Hepatocyte (in vitro differentiated cells): Measurements from ENCODE around the gene CEP68. TPM values are rescaled to one million over a fixed set of nuclear protein-coding genes. Genes with fewer than 3 reads are reported as not detected.
"Not testable (repeated sequence)": the region's sequence is repeated elsewhere in the genome, so short reads cannot be mapped to it uniquely, and the experiment has no call there.

ENCODE experiments used
- DNase-seq: peaks from one replicate; pipeline ENCODE4 v3.0.0-alpha.2; 2016; ENCODE audit warnings: low spot score
- H2AFZ ChIP-seq: fragments of 200-600 bp; sonication (generic); 2 replicates; pipeline ENCODE4 v1.6.0; 2016; ENCODE audit warnings: antibody characterized with exemption, mild to moderate bottlenecking
- H3K27ac ChIP-seq: fragments of 200-600 bp; sonication (generic); 2 replicates; pipeline ENCODE4 v1.5.1; 2016; ENCODE audit warnings: mild to moderate bottlenecking
- H3K27me3 ChIP-seq: fragments of 200-600 bp; sonication (generic); 2 replicates; pipeline ENCODE4 v1.6.1; 2016
- H3K36me3 ChIP-seq: fragments of 200-600 bp; sonication (generic); replicated peaks from 2 replicates; pipeline ENCODE4 v1.5.1; 2016; ENCODE audit warnings: low read depth; ENCODE audit not compliant: insufficient read depth
- H3K4me1 ChIP-seq: fragments of 200-600 bp; sonication (generic); 2 replicates; pipeline ENCODE4 v1.5.1; 2016; ENCODE audit warnings: mild to moderate bottlenecking, moderate library complexity; ENCODE audit not compliant: insufficient read depth
- H3K4me2 ChIP-seq: fragments of 200-600 bp; sonication (generic); 2 replicates; pipeline ENCODE4 v1.6.0; 2016
- H3K4me3 ChIP-seq: fragments of 200-600 bp; sonication (generic); 2 replicates; pipeline ENCODE4 v1.5.1; 2016; ENCODE audit warnings: mild to moderate bottlenecking
- H3K79me2 ChIP-seq: fragments of 200-600 bp; sonication (generic); 2 replicates; pipeline ENCODE4 v1.6.0; 2017; ENCODE audit warnings: mild to moderate bottlenecking
- H3K9me2 ChIP-seq: fragments of 200-600 bp; sonication (generic); replicated peaks from 2 replicates; pipeline ENCODE4 v1.6.0; 2017; ENCODE audit warnings: mild to moderate bottlenecking; ENCODE audit not compliant: insufficient read depth
- H3K9me3 ChIP-seq: fragments of 200-600 bp; sonication (generic); 2 replicates; pipeline ENCODE4 v1.5.1; 2016; ENCODE audit warnings: low read depth, mild to moderate bottlenecking
- H4K20me1 ChIP-seq: fragments of 200-600 bp; sonication (generic); 2 replicates; pipeline ENCODE4 v1.6.0; 2016; ENCODE audit warnings: mild to moderate bottlenecking; ENCODE audit not compliant: insufficient read depth, poor library complexity, severe bottlenecking
- CTCF ChIP-seq: fragments of 200-600 bp; sonication (generic); IDR thresholded peaks from 2 replicates; pipeline ENCODE4 v1.5.1; 2016; ENCODE audit warnings: antibody characterized with exemption, mild to moderate bottlenecking; ENCODE audit not compliant: poor library complexity
- EZH2 ChIP-seq: fragments of 200-600 bp; sonication (generic); IDR thresholded peaks from 2 replicates; pipeline ENCODE4 v1.6.1; 2016; ENCODE audit warnings: antibody characterized with exemption, mild to moderate bottlenecking, borderline replicate concordance
- EZH2phosphoT487 ChIP-seq: fragments of 200-600 bp; sonication (generic); IDR thresholded peaks from one replicate; pipeline ENCODE4 v1.6.1; 2018; ENCODE audit warnings: antibody characterized with exemption, mild to moderate bottlenecking, low read depth, moderate library complexity; ENCODE audit not compliant: unreplicated experiment, severe bottlenecking
- WGBS: methylation state at CpG from one replicate; pipeline ENCODE4 v1.1.6; 2016; ENCODE audit warnings: low lambda C conversion rate; ENCODE audit errors: missing lambda C conversion rate; 5-methylcytosine and 5-hydroxymethylcytosine counted together
- polyA plus RNA-seq: library from polyadenylated mRNA; unstranded; fragments of >200 nt; fragmentation: Nextera tagmentation; extraction: Ambion mirVana; gene quantifications from 2 replicates; pipeline ENCODE4 v1.2.1, GENCODE V29; 2016
- total RNA-seq: library from RNA; depleted of rRNA; stranded (reverse); fragments of >200 nt; gene quantifications from 2 replicates; pipeline ENCODE4 v1.2.3, GENCODE V29; 2014

CEP68 gene
- total and polyA plus RNA-seq, 2 experiments from 2014 or later: 8.2 to 9.4 TPM

GRCh38 chr2:65130664-65131175 lies 74.5 kb downstream of the CEP68 start:
- H3K4me1 ChIP-seq: peaks cover 15% of the 10 kb centered on the region
- peak overlapping the region; percentile 23 for H3K4me3 ChIP-seq
- H3K36me3 ChIP-seq: no peaks in the 10 kb centered on the region
- H3K79me2 ChIP-seq: peaks cover 41% of the 10 kb centered on the region
- DNase-seq: no peak
- WGBS: 15% methylated on average over 16 of the region's 19 CpGs
- H4K20me1 ChIP-seq: peaks cover 35% of the 10 kb centered on the region
- no peaks in the 10 kb centered on the region for H3K9me3 ChIP-seq
- no peaks in the 10 kb centered on the region for H3K27me3 ChIP-seq
- TF ChIP-seq EZH2: no peak
- H3K27ac ChIP-seq: peak overlapping the region; percentile 90
- no peaks in the 10 kb centered on the region for H3K9me2 ChIP-seq
- H3K4me2 ChIP-seq: peak overlapping the region; percentile 70
- H2AFZ ChIP-seq: peak overlapping the region; percentile 69

GRCh38 chr2:65132930-65133329 lies 76.7 kb downstream of the CEP68 start:
- H3K27ac ChIP-seq, H3K4me1 ChIP-seq, H3K4me3 ChIP-seq, H3K36me3 ChIP-seq, H3K9me3 ChIP-seq, H2AFZ ChIP-seq, H3K9me2 ChIP-seq, H3K4me2 ChIP-seq, H3K27me3 ChIP-seq, DNase-seq: not testable (repeated sequence)
- H3K79me2 ChIP-seq: peaks cover 19% of the 10 kb centered on the region
- 94% methylated on average over 15 of the region's 15 CpGs for WGBS
- peaks cover 13% of the 10 kb centered on the region for H4K20me1 ChIP-seq

- H3K4me1 ChIP-seq: peaks cover 10% of the 10 kb centered on the region
- H3K27me3 ChIP-seq: no peaks in the 10 kb centered on the region
- 50% methylated on average over 4 of the region's 4 CpGs for WGBS
- no peak overlapping the region for H3K4me3 ChIP-seq
- no peak for DNase-seq
- no peaks in the 10 kb centered on the region for H3K9me3 ChIP-seq
- no peaks in the 10 kb centered on the region for H3K9me2 ChIP-seq
- TF ChIP-seq EZH2: no peak
- no peak for TF ChIP-seq EZH2phosphoT487
- no peak for TF ChIP-seq CTCF
- no peak overlapping the region for H2AFZ ChIP-seq
- peak overlapping the region; percentile 35 for H3K4me2 ChIP-seq
- H3K79me2 ChIP-seq: peaks cover 12% of the 10 kb centered on the region
- peaks cover 6% of the 10 kb centered on the region for H4K20me1 ChIP-seq
- H3K27ac ChIP-seq: no peak overlapping the region
- H3K36me3 ChIP-seq: no peaks in the 10 kb centered on the region
Measured at GRCh38 chr2:65133626-65134025, 77.4 kb downstream of the CEP68 start.

GRCh38 chr2:65134158-65134557 lies 77.9 kb downstream of the CEP68 start:
- H3K36me3 ChIP-seq: no peaks in the 10 kb centered on the region
- no peak overlapping the region for H2AFZ ChIP-seq
- H3K27ac ChIP-seq: no peak overlapping the region
- H4K20me1 ChIP-seq: peaks cover under 1% of the 10 kb centered on the region
- peaks cover 10% of the 10 kb centered on the region for H3K4me1 ChIP-seq
- no peaks in the 10 kb centered on the region for H3K9me3 ChIP-seq
- peak overlapping the region; percentile 35 for H3K4me2 ChIP-seq
- H3K79me2 ChIP-seq: peaks cover 6% of the 10 kb centered on the region
- WGBS: 89% methylated on average over 7 of the region's 7 CpGs
- TF ChIP-seq CTCF (no peak), EZH2 (no peak), EZH2phosphoT487 (no peak)
- no peak for DNase-seq
- H3K27me3 ChIP-seq: no peaks in the 10 kb centered on the region
- no peaks in the 10 kb centered on the region for H3K9me2 ChIP-seq
- H3K4me3 ChIP-seq: no peak overlapping the region
